Gastroesophageal sphincter (tissue), 3 donors: ENCODE results near the gene KRAS.

Source experiments
- EP300 ChIP-seq: sonication (generic); formaldehyde crosslinking; IDR thresholded peaks from one replicate; pipeline ENCODE4 v1.6.1; 2017; ENCODE audit warnings: antibody characterized with exemption, mild to moderate bottlenecking
- POLR2A ChIP-seq, 2 donors: fragments of 450-650 bp; IDR thresholded peaks; one replicate each; pipeline ENCODE4 v1.6.1; 2017; ENCODE audit warnings: antibody characterized with exemption in 2 of 2, mild to moderate bottlenecking in 2 of 2, moderate library complexity in 1 of 2
- POLR2AphosphoS5 ChIP-seq: sonication (generic); formaldehyde crosslinking; IDR thresholded peaks from one replicate; pipeline ENCODE4 v1.6.1; 2017; ENCODE audit warnings: antibody characterized with exemption
- TF ChIP-seq, protein P1 (sequence below), 4 experiments: fragments of 200-600 bp in 2 of 4; fragments of 450-650 bp in 2 of 4; sonication (generic) in 1 of 4; IDR thresholded peaks; one replicate each; pipeline ENCODE4 v1.5.1; 2017 to 2019; ENCODE audit warnings: antibody characterized with exemption in 4 of 4, mild to moderate bottlenecking in 2 of 4, moderate library complexity in 2 of 4

DNA sequence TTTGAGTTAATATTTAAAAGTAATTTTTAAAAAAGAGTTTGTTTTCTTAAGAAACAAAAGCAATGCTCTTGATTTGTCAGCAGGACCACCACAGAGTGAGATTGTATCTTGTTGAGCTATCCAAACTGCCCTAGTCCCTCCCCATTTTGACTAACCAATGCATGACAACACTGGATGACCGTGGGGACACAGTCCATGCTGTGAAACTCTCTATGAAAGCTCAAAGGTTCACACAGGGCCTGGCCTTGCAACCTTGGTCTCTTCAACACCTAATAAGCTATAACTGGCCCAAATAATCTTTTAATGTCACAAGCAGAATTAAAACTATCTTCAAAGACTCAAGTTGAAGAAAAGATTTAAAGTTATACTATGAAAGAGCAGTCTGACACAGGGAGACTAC is 42.2 kb downstream of the KRAS start:
- TF ChIP-seq POLR2AphosphoS5 (no peak), EP300 (no peak), POLR2A (IDR thresholded peaks at IDR 0.05) (no peak)
- TF ChIP-seq, protein P1, sequence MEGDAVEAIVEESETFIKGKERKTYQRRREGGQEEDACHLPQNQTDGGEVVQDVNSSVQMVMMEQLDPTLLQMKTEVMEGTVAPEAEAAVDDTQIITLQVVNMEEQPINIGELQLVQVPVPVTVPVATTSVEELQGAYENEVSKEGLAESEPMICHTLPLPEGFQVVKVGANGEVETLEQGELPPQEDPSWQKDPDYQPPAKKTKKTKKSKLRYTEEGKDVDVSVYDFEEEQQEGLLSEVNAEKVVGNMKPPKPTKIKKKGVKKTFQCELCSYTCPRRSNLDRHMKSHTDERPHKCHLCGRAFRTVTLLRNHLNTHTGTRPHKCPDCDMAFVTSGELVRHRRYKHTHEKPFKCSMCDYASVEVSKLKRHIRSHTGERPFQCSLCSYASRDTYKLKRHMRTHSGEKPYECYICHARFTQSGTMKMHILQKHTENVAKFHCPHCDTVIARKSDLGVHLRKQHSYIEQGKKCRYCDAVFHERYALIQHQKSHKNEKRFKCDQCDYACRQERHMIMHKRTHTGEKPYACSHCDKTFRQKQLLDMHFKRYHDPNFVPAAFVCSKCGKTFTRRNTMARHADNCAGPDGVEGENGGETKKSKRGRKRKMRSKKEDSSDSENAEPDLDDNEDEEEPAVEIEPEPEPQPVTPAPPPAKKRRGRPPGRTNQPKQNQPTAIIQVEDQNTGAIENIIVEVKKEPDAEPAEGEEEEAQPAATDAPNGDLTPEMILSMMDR (IDR thresholded peaks at IDR 0.05) = no peak
